HCT116 (cell line): Measurements from ENCODE around the gene KCNN3.

Experiments
- CTCF ChIP-seq, 3 experiments: fragments of 200-600 bp in 1 of 3; sonication (generic) in 1 of 3; IDR thresholded peaks in 2 of 3; conservative IDR thresholded peaks in 1 of 3; 2 replicates each; pipeline ENCODE4 v1.5.1; 2012 to 2017; ENCODE audit warnings: low read depth in 2 of 3, low read length in 2 of 3, antibody characterized with exemption in 1 of 3, borderline replicate concordance in 1 of 3, control low read depth in 1 of 3, mild to moderate bottlenecking in 1 of 3, mixed read lengths in 1 of 3, mixed run types in 1 of 3, moderate library complexity in 1 of 3; ENCODE audit not compliant: insufficient read depth in 1 of 3
- POLR2A ChIP-seq: IDR thresholded peaks from 2 replicates; pipeline ENCODE4 v1.7.0; 2011; ENCODE audit warnings: borderline replicate concordance; ENCODE audit not compliant: insufficient read depth, insufficient read length; ENCODE audit errors: extremely low read depth
- POLR2AphosphoS5 ChIP-seq: IDR thresholded peaks from 2 replicates; pipeline ENCODE4 v1.6.1; 2011; ENCODE audit warnings: mild to moderate bottlenecking, low read depth, low read length, moderate library complexity

GRCh38 chr1:154857022-154857421 is 13.1 kb downstream of the KCNN3 start:
- TF ChIP-seq POLR2A, result no peak
- no peak for TF ChIP-seq POLR2AphosphoS5
- TF ChIP-seq CTCF (IDR thresholded peaks at IDR 0.05 in 2 of 3, conservative IDR thresholded peaks at IDR 0.05 in 1 of 3; ENCODE audit: borderline replicate concordance in 1 of 3, insufficient read depth in 1 of 3, low read depth in 2 of 3, low read length in 2 of 3), result no peak
